ENCODE data around the gene RFX3. TPM values are rescaled to one million over a fixed set of nuclear protein-coding genes. Genes with fewer than 3 reads are reported as not detected.
A peak's percentile ranks its signal among the peaks of the same experiment; 100 is the strongest.

The RFX3 gene
- total RNA-seq, 1 experiment from 2014 or later, result 19.1 TPM

DNA sequence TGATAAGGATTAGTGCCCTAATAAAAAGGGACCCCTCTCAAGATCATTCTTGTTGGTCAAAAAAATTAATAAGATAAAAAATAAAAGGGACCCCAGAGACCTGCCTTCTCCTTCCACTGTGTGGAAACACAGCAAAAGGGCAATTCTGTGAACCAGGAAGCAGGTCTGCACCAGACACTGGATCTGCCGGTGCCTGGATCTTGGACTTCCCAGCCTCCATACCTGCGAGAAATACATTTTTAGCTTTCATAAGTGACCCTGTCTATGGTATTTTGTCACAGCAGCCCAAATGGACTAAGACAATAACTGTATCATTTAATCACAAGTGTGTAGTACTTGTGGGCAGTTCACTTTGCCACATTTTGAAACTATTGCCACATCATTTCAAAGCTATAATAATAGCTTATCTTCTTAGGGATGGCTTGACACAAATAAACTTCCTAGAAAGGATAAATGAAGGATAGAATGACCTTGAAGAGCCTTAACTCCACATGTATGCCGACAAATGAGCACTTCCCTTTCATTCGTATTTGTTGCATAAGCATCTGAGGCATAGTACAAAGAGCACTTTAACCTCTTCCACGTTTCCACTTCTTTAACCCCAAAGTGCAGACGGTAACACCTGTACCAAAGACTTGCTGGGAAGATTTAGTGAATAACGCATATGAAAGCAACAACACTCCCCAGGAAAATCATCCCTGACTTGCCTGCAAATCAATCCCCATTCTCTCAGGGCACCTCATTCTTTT, 336.5 kb downstream of the RFX3 start:
- no peak for DNase-seq (ENCODE audit: low spot score)
- in situ Hi-C loops (cut with HindIII; ENCODE audit: low sequenced_read_pairs), result no loop called here

DNA sequence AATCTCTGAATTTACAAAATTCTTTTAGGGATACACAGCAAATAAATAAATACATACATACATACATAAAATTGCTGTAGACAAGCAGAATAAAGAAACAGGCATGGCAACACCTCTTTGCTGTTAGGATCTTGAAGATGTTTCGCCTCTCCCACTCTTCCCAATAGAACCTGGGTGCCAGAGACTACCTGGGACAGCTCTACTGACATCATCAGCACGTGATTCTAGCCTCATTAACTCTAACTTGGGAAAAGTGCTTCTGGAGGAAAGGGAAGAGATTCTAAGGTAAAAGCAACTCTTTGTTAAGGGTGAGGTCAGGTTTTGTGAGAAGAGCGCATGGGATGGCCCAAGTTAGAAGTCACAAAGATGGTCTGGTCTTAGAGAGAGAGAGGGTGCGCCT, 339.1 kb downstream of the RFX3 start:
- in situ Hi-C loops (cut with HindIII; ENCODE audit: low sequenced_read_pairs), result no loop called here
- DNase-seq (ENCODE audit: low spot score), result no peak

DNA sequence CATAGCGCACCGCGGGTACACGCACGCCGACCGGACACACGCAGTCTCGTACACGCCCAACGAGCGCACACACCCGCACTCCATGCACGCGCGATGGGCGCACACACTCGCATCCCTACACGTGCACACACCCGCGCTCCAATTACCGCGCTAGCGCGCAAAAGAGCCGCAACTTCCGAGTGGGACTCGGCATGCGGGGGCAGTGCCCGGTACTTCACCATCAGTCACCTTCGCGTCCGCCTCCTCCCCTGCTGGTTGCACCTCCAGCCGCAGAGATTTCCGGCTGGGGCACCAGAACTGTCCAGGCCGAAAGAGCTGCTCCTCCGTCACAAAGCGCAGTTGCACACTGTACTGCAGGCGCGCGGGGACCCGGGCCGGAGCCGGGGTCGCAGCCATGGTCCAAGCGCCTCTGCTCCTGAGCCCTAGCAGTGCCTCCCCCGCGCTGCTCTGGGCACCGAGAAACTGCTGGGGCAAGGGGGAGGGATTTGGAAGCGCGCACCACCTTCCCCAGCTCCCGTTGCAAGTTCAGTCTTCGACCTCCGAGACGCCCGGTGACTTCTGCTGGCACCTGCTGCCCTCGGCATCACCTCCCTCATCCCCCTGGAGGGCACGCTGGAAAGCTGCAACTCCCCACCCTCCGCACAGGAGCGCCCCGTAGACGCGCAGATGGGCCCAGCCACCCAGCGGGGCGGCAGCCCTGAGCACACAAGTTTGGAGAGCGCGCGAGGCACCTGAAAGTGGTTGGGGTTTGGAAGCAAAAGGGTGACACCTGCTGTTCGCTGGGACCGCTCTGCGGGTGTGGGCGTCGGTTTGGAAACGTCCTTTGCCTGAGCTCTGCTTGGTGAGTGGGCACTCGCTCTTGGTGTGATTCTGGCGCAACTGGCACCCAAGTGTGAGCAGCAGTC, 344.5 kb downstream of the RFX3 start:
- in situ Hi-C loops (cut with HindIII; ENCODE audit: low sequenced_read_pairs), result no loop called here

DNA sequence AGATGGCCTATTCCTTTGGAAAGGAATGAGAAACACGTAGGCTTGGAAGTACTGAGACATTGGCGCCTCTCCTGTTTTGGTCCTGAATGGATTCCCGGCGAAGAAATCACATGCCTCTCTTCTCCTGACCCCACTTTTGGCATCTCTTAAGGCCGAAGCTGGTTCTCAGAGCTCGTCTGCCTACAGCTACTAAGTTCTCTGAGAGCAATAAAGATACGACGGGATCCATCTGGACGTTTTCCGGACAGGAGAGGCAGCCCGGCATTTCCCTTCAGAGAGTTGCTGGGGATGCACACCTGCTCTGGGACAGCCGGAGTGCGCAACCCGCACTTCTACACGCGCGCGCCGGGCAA, 345.1 kb downstream of the RFX3 start:
- in situ Hi-C loops (cut with HindIII; ENCODE audit: low sequenced_read_pairs), result no loop called here
- peak; percentile 64 for DNase-seq (ENCODE audit: low spot score)

More for the DNA sequence above, 344.5 kb downstream of the RFX3 start:
- peak; percentile 81 for DNase-seq (ENCODE audit: low spot score)

DNA sequence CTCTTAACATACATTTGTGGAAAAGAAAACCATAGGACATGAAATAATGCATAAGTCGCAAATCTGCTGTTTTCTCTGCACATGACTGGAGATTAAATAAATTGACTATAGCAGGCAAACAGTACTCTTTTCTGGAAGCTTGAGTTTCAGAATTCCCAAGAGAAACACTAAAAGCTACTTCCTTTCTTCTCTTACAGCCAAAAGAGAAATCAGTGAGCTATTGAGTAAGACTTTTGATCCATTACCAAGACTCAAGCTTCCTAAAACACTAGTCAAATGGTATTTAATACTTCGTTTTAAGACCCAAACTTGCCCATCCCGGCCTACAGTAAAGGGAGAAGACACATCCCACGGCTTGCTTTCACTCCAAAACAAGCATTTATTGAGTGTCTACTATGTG, 346.1 kb downstream of the RFX3 start:
- DNase-seq (ENCODE audit: low spot score), result no peak
- in situ Hi-C loops (cut with HindIII; ENCODE audit: low sequenced_read_pairs), result no loop called here

DNA sequence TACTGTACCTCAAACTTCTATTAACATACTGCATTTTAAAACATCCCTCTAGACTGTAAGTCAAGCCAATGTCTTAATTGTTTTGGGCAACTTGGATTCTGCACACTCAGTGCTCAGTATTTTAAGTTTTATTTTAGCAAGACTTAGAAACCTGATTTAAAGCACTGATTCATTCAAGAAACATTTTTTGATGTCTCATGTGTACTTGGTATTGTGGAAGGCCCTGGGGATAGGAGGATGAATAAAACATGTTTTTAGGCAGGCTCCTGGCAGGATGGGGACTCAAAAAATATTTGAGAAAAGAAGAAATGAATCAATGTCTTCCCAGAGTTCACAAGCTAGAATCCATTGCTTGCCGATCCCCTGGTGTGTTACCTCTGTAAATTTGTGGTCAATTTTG, 347.9 kb downstream of the RFX3 start:
- no peak for DNase-seq (ENCODE audit: low spot score)
- in situ Hi-C loops (cut with HindIII; ENCODE audit: low sequenced_read_pairs), result no loop called here

DNA sequence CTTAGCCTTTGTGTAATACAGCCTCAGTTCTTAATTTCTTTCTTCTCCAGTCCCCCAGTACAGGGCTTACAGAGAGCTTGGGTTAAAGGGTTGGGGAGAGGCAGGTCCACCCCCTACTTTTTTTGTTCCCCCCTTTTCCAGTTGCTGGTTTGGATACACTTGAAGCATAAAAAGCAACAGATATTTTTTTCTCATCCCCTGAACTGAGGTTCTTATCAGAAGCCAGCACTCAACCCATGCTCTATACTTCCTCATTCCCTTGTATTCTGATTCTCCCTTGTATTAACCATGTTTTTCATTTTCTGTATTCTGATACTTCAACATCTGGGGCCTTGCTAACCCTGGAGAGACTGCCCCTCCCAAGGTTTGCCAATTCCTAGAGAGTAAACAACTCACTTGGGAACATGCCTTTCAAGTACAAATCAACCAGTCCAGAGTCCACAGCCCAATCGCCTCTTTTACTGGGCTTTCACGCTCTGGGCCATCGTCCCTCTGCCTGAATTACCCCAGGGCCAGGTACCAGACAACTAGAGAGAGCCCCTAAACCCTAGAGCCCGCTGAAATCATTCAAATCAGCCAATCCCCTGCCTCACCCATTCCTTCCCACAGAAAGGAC, 348.5 kb downstream of the RFX3 start:
- DNase-seq (ENCODE audit: low spot score), result no peak
- in situ Hi-C loops (cut with HindIII; ENCODE audit: low sequenced_read_pairs), result no loop called here

DNA sequence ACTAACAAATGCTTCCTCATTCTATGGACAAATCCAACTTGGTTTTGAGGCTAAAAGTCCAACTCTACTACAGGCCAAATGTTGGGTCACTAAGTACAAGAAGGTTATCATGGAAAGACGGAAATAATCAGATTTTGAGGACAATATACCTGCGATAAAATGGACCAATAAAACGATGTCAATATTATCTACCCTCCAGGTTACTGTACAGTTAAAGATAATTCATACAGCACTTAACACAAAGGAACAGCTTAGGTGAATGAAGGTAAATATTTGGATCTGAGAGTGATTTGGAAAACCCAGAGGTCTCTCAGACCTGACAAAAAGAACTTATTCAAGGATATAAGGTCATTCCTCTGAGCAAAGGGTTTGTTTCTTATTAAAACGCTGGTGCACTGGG, 352.4 kb downstream of the RFX3 start:
- DNase-seq (ENCODE audit: low spot score), result no peak
- in situ Hi-C loops (cut with HindIII; ENCODE audit: low sequenced_read_pairs), result no loop called here

DNA sequence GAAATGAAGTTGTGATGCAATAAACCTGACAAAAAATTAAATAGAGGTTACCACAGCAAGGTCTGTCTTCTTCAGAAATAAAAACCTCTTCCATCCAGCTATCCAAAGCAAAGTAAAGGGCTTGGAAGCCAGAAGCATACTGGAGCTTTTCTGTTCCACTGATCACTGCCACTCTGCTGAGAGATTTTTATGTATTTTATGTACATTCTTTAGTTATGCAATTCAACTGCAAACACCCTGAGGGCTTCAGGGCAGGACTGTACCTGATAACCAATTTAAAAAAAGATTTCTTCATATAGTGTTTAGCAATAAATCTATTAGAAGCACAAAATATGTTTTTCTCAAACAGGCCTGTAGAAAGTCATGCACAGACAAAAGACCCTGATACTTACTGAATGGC, 355.0 kb downstream of the RFX3 start:
- no peak for DNase-seq (ENCODE audit: low spot score)

More for the DNA sequence above, 355.0 kb downstream of the RFX3 start:
- in situ Hi-C loops (cut with HindIII; ENCODE audit: low sequenced_read_pairs), result no loop called here

All from G401 (cell line).